HEK293T (cell line): Measurements from ENCODE around the gene DDX23.

Experiments used
- CTCF ChIA-PET: fragments of 350-600 bp; formaldehyde crosslinking; extraction: SDS; loops from one replicate; lab custom pipeline; 2021; ENCODE audit warnings: antibody characterized with exemption, inconsistent platforms; lab: Yijun Ruan, JAX
- POLR2A ChIA-PET: fragments of 350-600 bp; formaldehyde crosslinking; extraction: SDS; loops from one replicate; lab custom pipeline; 2020; ENCODE audit warnings: antibody characterized with exemption, inconsistent platforms; lab: Yijun Ruan, JAX
- DNase-seq: peaks from one replicate; pipeline ENCODE4 v3.0.0; 2012; ENCODE audit warnings: mixed read lengths; ENCODE audit errors: extremely low spot score
- ARNT ChIP-seq: fragments of 450-650 bp; IDR thresholded peaks from 2 replicates; pipeline ENCODE4 v1.6.1; 2017; ENCODE audit warnings: mild to moderate bottlenecking
- BHLHE40 ChIP-seq: fragments of 450-650 bp; IDR thresholded peaks from 2 replicates; pipeline ENCODE4 v1.6.1; 2016; ENCODE audit warnings: mild to moderate bottlenecking, moderate library complexity, borderline replicate concordance
- CTBP1 ChIP-seq: fragments of 450-650 bp; IDR thresholded peaks from 2 replicates; pipeline ENCODE4 v1.6.1; 2016; ENCODE audit warnings: borderline replicate concordance
- ELF4 ChIP-seq: fragments of 450-650 bp; IDR thresholded peaks from 2 replicates; pipeline ENCODE4 v1.6.1; 2017; ENCODE audit warnings: antibody characterized with exemption
- FOXA1 ChIP-seq: fragments of 450-650 bp; IDR thresholded peaks from 2 replicates; pipeline ENCODE4 v1.6.1; 2016; ENCODE audit warnings: mild to moderate bottlenecking
- FOXK2 ChIP-seq: fragments of 450-650 bp; IDR thresholded peaks from 2 replicates; pipeline ENCODE4 v1.6.1; 2016; ENCODE audit warnings: mild to moderate bottlenecking
- FOXM1 ChIP-seq: fragments of 450-650 bp; IDR thresholded peaks from 2 replicates; pipeline ENCODE4 v1.6.1; 2017; ENCODE audit warnings: mild to moderate bottlenecking, borderline replicate concordance
- HDGF ChIP-seq: fragments of 450-650 bp; IDR thresholded peaks from 2 replicates; pipeline ENCODE4 v1.6.1; 2017; ENCODE audit warnings: antibody characterized with exemption, borderline replicate concordance
- L3MBTL2 ChIP-seq: fragments of 450-650 bp; conservative IDR thresholded peaks from 2 replicates; pipeline ENCODE4 v1.6.1; 2016; ENCODE audit warnings: mild to moderate bottlenecking
- LEF1 ChIP-seq: fragments of 450-650 bp; IDR thresholded peaks from 2 replicates; pipeline ENCODE4 v1.6.1; 2017; ENCODE audit warnings: mild to moderate bottlenecking, borderline replicate concordance
- NFRKB ChIP-seq: fragments of 450-650 bp; IDR thresholded peaks from 2 replicates; pipeline ENCODE4 v1.6.1; 2016; ENCODE audit warnings: mild to moderate bottlenecking, moderate library complexity
- PKNOX1 ChIP-seq: fragments of 450-650 bp; IDR thresholded peaks from 2 replicates; pipeline ENCODE4 v1.6.1; 2016
- SP1 ChIP-seq: fragments of 450-650 bp; IDR thresholded peaks from 2 replicates; pipeline ENCODE4 v1.6.1; 2017
- SUZ12 ChIP-seq: fragments of 450-650 bp; IDR thresholded peaks from 2 replicates; pipeline ENCODE4 v1.6.1; 2016; ENCODE audit warnings: mild to moderate bottlenecking
- TARDBP ChIP-seq: fragments of 450-650 bp; IDR thresholded peaks from 2 replicates; pipeline ENCODE4 v1.6.1; 2016
- ZNF384 ChIP-seq: fragments of 450-650 bp; IDR thresholded peaks from 2 replicates; pipeline ENCODE4 v1.6.1; 2016

DDX23 gene

GRCh38 chr12:48828293-48828692, 23.7 kb downstream of the DDX23 start:
- ChIA-PET POLR2A (interaction anchor here (1.2 to 3.1 kb wide), 2 partner anchors 12 to 22 kb away, joined by 3 to 14 read pairs; no protein-coding TSS in a partner anchor), CTCF (no interaction called here)
- DNase-seq = no peak
- TF ChIP-seq BHLHE40 (no peak), SP1 (no peak), LEF1 (no peak), FOXM1 (no peak), NFRKB (no peak), FOXK2 (no peak), CTBP1 (no peak), PKNOX1 (no peak), ELF4 (no peak), ARNT (no peak), FOXA1 (no peak), L3MBTL2 (no peak), HDGF (no peak), SUZ12 (no peak), ZNF384 (no peak), TARDBP (no peak)

DNA sequence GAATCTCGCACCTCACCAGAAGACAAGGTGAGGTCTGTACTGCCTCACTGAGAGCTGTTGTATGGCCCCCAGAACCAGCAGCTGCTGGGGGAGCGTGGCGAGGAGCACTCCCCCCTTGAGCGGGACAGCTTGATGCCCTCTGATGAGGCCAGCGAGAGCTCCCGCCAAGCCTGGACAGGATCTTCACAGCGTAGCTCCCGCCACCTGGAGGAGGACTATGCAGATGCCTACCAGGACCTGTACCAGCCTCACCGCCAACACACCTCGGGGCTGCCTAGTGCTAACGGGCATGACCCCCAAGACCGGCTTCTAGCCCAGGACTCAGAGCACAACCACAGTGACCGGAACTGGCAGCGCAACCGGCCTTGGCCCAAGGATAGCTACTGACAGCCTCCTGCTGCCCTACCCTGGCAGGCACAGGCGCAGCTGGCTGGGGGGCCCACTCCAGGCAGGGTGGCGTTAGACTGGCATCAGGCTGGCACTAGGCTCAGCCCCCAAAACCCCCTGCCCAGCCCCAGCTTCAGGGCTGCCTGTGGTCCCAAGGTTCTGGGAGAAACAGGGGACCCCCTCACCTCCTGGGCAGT, 24.4 kb downstream of the DDX23 start:
- ChIA-PET CTCF (interaction anchor here (1.5 to 1.9 kb wide), 2 partner anchors 12 to 25 kb away, joined by 7 to 10 read pairs; no protein-coding TSS in a partner anchor), POLR2A (interaction anchor here (1.2 to 3.1 kb wide), 2 partner anchors 11 to 22 kb away, joined by 3 to 14 read pairs; no protein-coding TSS in a partner anchor)
- TF ChIP-seq TARDBP = no peak
- TF ChIP-seq L3MBTL2 = no peak
- TF ChIP-seq SP1 = no peak
- no peak for TF ChIP-seq BHLHE40
- no peak for TF ChIP-seq LEF1
- TF ChIP-seq ZNF384 = no peak
- no peak for TF ChIP-seq ELF4
- no peak for TF ChIP-seq FOXM1
- no peak for TF ChIP-seq CTBP1
- TF ChIP-seq HDGF = no peak
- no peak for TF ChIP-seq NFRKB
- TF ChIP-seq PKNOX1 = no peak
- TF ChIP-seq FOXK2 = no peak
- TF ChIP-seq FOXA1 = no peak
- TF ChIP-seq ARNT = no peak
- no peak for DNase-seq

GRCh38 chr12:48827026-48827425, 24.9 kb downstream of the DDX23 start:
- no peak for TF ChIP-seq LEF1
- no peak for TF ChIP-seq L3MBTL2
- no peak for TF ChIP-seq SUZ12
- no peak for TF ChIP-seq ZNF384
- TF ChIP-seq BHLHE40 = no peak
- no peak for TF ChIP-seq CTBP1
- TF ChIP-seq NFRKB = no peak
- no peak for TF ChIP-seq HDGF
- no peak for TF ChIP-seq TARDBP
- no peak for TF ChIP-seq FOXM1
- POLR2A ChIA-PET = interaction anchor here (1.2 to 3.1 kb wide), 3 partner anchors 11 to 25 kb away, joined by 3 to 14 read pairs (median 6); partner anchors contain the start of gene DDX23
- CTCF ChIA-PET = interaction anchor here (0.6 to 1.9 kb wide), 4 partner anchors 12 to 170 kb away, joined by 3 to 10 read pairs (median 5); no protein-coding TSS in a partner anchor
- DNase-seq = no peak

GRCh38 chr12:48826209-48826855, 25.6 kb downstream of the DDX23 start:
- CTCF ChIA-PET = interaction anchor here (1.0 to 1.9 kb wide), 3 partner anchors 11 to 170 kb away, joined by 3 to 10 read pairs (median 7); no protein-coding TSS in a partner anchor
- no peak for DNase-seq
- POLR2A ChIA-PET = interaction anchor here (1.2 to 3.1 kb wide), 2 partner anchors 10 to 26 kb away, joined by 6 to 14 read pairs; partner anchors contain the start of gene DDX23
- TF ChIP-seq LEF1 = no peak
- no peak for TF ChIP-seq TARDBP
- TF ChIP-seq L3MBTL2 = no peak
- no peak for TF ChIP-seq FOXM1
- TF ChIP-seq ARNT = no peak
- TF ChIP-seq FOXA1 = no peak
- TF ChIP-seq FOXK2 = no peak

DNA sequence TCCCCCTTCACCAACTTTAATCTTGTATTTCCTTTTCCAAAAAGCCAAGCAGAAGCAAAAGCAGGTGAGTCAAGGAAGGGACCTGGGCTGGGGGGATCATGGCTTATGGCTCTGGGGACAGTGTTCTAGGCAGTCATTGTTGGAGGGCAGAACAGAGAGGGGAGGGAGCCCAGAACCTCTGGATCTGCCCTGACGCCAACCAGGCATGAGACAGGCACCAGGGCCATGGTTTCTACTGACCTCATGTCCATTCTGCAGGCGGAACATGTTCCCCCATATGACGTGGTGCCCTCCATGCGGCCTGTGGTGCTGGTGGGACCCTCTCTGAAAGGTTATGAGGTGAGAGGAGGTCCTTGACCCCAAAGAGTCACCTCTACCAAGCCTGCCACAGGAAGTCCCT, 27.1 kb downstream of the DDX23 start:
- ChIA-PET CTCF (interaction anchor here (1.0 kb wide), 1 partner anchor 10 kb away, joined by 6 read pairs; no protein-coding TSS in a partner anchor), POLR2A (no interaction called here)
- no peak for DNase-seq
- TF ChIP-seq FOXK2 = no peak
- no peak for TF ChIP-seq L3MBTL2
- TF ChIP-seq NFRKB = no peak
- TF ChIP-seq ELF4 = no peak
- TF ChIP-seq SP1 = no peak
- no peak for TF ChIP-seq CTBP1
- no peak for TF ChIP-seq LEF1
- no peak for TF ChIP-seq FOXA1
- no peak for TF ChIP-seq ZNF384
- TF ChIP-seq HDGF = no peak
- TF ChIP-seq SUZ12 = no peak
- TF ChIP-seq PKNOX1 = no peak
- TF ChIP-seq BHLHE40 = no peak
- TF ChIP-seq TARDBP = no peak
- TF ChIP-seq ARNT = no peak
- no peak for TF ChIP-seq FOXM1
